T-cell (primary cell): ENCODE measurements around the gene EFS. TPM values are rescaled to one million over a fixed set of nuclear protein-coding genes. Genes with fewer than 3 reads are reported as not detected.
A peak's percentile ranks its signal among the peaks of the same experiment; 100 is the strongest.

ENCODE experiments used
- ATAC-seq, 4 experiments: fragments of 200-7000 bp in 3 of 4; fragments of 150-1000 bp in 1 of 4; cut with Tn5 transposase; replicated peaks in 1 of 4; 1 replicate in 3 of 4; 2 replicates in 1 of 4; pipeline ENCODE4 v1.10.0; 2021; ENCODE audit warnings: moderate library complexity in 3 of 4, mild to moderate bottlenecking in 2 of 4, moderate number of reproducible peaks in 1 of 4
- CTCF ChIA-PET, 2 donors: fragments of 300-600 bp; sonication (Branson Sonifier 250); formaldehyde crosslinking; loops; one replicate each; lab custom pipeline; 2022; ENCODE audit warnings: antibody characterized with exemption in 2 of 2; lab: Charles Lee
- POLR2A ChIA-PET, 2 donors: fragments of 300-600 bp; sonication (Branson Sonifier 250); formaldehyde crosslinking; loops; one replicate each; lab custom pipeline; 2022; ENCODE audit warnings: antibody characterized with exemption in 2 of 2; lab: Charles Lee
- DNase-seq, 35 experiments: peaks; one replicate each; pipeline versions ENCODE4 v3.0.0 to v3.0.0-alpha.2; 2013 to 2023
- H3K27ac ChIP-seq: one replicate; pipeline ENCODE4 v1.5.1; 2013; ENCODE audit warnings: low read length
- H3K27me3 ChIP-seq, 2 experiments: replicated peaks in 1 of 2; 1 replicate in 1 of 2; 2 replicates in 1 of 2; pipeline versions ENCODE4 v1.6.1 to v1.7.0; 2013; ENCODE audit warnings: low read length in 1 of 2, mixed read lengths in 1 of 2; ENCODE audit not compliant: control insufficient read depth in 2 of 2, insufficient read depth in 2 of 2; ENCODE audit errors: extremely low read depth in 1 of 2
- H3K36me3 ChIP-seq, 2 donors: 1 replicate in 1 of 2; 2 replicates in 1 of 2; pipeline versions ENCODE4 v1.6.1 to v1.7.0; 2013; ENCODE audit warnings: low read length in 1 of 2; ENCODE audit not compliant: control insufficient read depth in 2 of 2, insufficient read depth in 1 of 2; ENCODE audit errors: extremely low read depth in 1 of 2
- H3K4me1 ChIP-seq, 2 experiments: 1 replicate in 1 of 2; 2 replicates in 1 of 2; pipeline versions ENCODE4 v1.6.1 to v1.7.0; 2013; ENCODE audit warnings: low read length in 2 of 2, mixed read lengths in 1 of 2; ENCODE audit not compliant: insufficient read depth in 2 of 2, control insufficient read depth in 1 of 2; ENCODE audit errors: extremely low read depth in 1 of 2
- H3K4me3 ChIP-seq, 2 donors: 1 replicate in 1 of 2; 2 replicates in 1 of 2; pipeline versions ENCODE4 v1.5.1 to v1.7.0; 2013; ENCODE audit warnings: mild to moderate bottlenecking in 2 of 2, low read length in 1 of 2, moderate library complexity in 1 of 2; ENCODE audit not compliant: control insufficient read depth in 1 of 2; ENCODE audit errors: extremely low read depth in 1 of 2
- H3K9me3 ChIP-seq: 2 replicates; pipeline ENCODE4 v1.7.0; 2013
- H3K27ac Mint-ChIP-seq, 2 donors: one replicate each; pipeline ENCODE4 v1.8.0; 2020 to 2021; ENCODE audit warnings: mild to moderate bottlenecking in 2 of 2, mixed read lengths in 2 of 2
- H3K27me3 Mint-ChIP-seq, 2 donors: one replicate each; pipeline ENCODE4 v1.8.0; 2021 to 2022; ENCODE audit warnings: mixed read lengths in 2 of 2
- H3K36me3 Mint-ChIP-seq: one replicate; pipeline ENCODE4 v1.8.0; 2021; ENCODE audit warnings: mixed read lengths
- H3K4me1 Mint-ChIP-seq, 3 donors: one replicate each; pipeline ENCODE4 v1.8.0; 2020 to 2022; ENCODE audit warnings: mixed read lengths in 3 of 3, mild to moderate bottlenecking in 1 of 3
- H3K4me3 Mint-ChIP-seq, 3 donors: one replicate each; pipeline ENCODE4 v1.8.0; 2020 to 2022; ENCODE audit warnings: mild to moderate bottlenecking in 3 of 3, mixed read lengths in 3 of 3, moderate library complexity in 3 of 3
- H3K9me3 Mint-ChIP-seq, 3 donors: one replicate each; pipeline ENCODE4 v1.8.0; 2020 to 2022; ENCODE audit warnings: mixed read lengths in 3 of 3
- WGBS: methylation state at CpG from one replicate; pipeline ENCODE4 v1.1.5; 2013; ENCODE audit warnings: missing lambda C conversion rate; ENCODE audit not compliant: insufficient coverage; 5-methylcytosine and 5-hydroxymethylcytosine counted together
- total RNA-seq, 35 experiments: library from RNA in 6 of 35; stranded (reverse) in 6 of 35; fragments of 120-200 nt in 1 of 35; gene quantifications; one replicate each; pipeline versions ENCODE4 v1.2.1 to v1.2.4 and lab custom pipeline; 2013 to 2026

Gene EFS
- total RNA-seq, 5 donors from 2014 or later (not counting 1 experiment from before 2014, with no cell fraction given): 0.15 TPM; not detected in 4

DNA sequence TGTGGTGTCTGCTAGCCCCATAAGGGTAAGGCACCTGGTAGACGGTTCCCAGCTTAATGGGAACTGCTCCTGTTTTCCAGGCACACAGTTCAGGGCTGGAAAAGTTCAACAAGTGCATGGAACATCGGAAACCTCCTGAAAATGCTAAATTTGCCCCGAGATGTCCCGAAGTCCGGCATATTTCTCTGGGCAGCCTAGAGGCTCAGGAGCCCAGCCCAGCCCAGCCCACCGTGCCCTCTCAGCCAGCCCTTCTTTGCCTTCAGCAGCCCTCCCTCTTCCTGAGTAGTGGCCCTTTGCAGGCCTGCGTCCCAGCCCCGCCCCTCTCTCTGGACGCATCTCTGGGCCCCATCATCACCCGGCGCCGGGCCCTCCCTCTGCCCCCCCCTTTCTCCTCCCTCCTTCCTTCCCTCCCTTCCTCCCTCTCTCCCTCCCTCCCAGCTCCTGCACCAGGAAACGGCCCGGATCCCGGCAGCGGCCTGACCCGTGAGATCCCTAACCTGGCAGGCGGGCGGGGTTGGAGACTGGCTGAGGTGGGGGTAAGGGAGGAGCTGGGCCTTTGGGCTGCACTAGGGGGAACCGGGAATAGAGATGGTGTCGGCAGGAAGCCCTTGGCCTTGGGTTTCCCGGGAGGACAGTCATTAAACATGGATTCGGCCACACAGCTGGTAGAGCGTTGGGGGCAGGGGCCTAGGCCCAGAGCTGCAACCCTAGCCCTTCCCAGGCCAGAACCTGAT lies 58.4 kb downstream of the EFS start, which contains the start of gene BCL2L2:
Gene BCL2L2, plus strand, starts transcription at position 422 of the 734 bp plus-strand sequence. CDS start 935 bp downstream, outside the sequence.
- peaks cover 24 to 40% of the 10 kb centered on the region in 2 donors for H3K27me3 Mint-ChIP-seq

More for the DNA sequence above, 58.4 kb downstream of the EFS start, which contains the start of gene BCL2L2:
- Mint-ChIP-seq H3K36me3 (no peaks in the 10 kb centered on the region), H3K9me3 (no peaks in the 10 kb centered on the region), H3K4me1 (peaks cover 3 to 10% (median 5%) of the 10 kb centered on the region in 3 donors), H3K4me3 (peak within 1 kb of the TSS in 1 of 3 donors; percentile 41), H3K27ac (peak within 1 kb of the TSS in 1 of 2 donors; percentile 63)
- Histone ChIP-seq H3K9me3 (no peaks in the 10 kb centered on the region), H3K27ac (no peak within 1 kb of the TSS), H3K27me3 (peaks cover 0 to 51% of the 10 kb centered on the region in 2 experiments), H3K4me1 (peaks cover 0 to 14% of the 10 kb centered on the region in 2 experiments), H3K36me3 (no peaks in the 10 kb centered on the region), H3K4me3 (no peak within 1 kb of the TSS)
- ChIA-PET CTCF (interaction anchor here in 1 of 2 donors (1.4 kb wide), 1 partner anchor 15 kb away, joined by 3 read pairs; the partner anchor contains the start of gene PABPN1), POLR2A (no interaction called here)
- DNase-seq (peak in 1 of 35 experiments; percentile 21), ATAC-seq (no peak)
- 30% methylated on average over 20 of the region's 24 CpGs for WGBS

Other genes starting within 250 kb of the EFS start
- under 1 TPM; 0.33 to 0.82 (median 0.53) TPM for gene CEBPE, start 245.9 kb downstream of the EFS start, total RNA-seq
- 1 to 10 TPM in 4 of 5 donors, under 1 TPM in 1; 0.33 to 8.1 (median 5.9) TPM for gene SLC7A8, start 181.5 kb downstream of the EFS start, total RNA-seq
- gene RNF212B, start 127.2 kb downstream of the EFS start, total RNA-seq: 1 to 10 TPM in 1 of 5 donors, not detected in 4; 1.1 TPM
- gene HOMEZ, start 79.0 kb downstream of the EFS start, total RNA-seq: 10 to 100 TPM in 3 of 5 donors, 1 to 10 TPM in 2; 6.2 to 17.5 (median 15.1) TPM
- gene PPP1R3E, start 62.3 kb downstream of the EFS start, total RNA-seq: 10 to 100 TPM; 40.8 to 72.6 (median 68.2) TPM
- 1 to 10 TPM; 1.9 to 4.6 (median 2.2) TPM for gene BCL2L2, start 58.3 kb downstream of the EFS start, total RNA-seq
- gene PABPN1, start 43.7 kb downstream of the EFS start, total RNA-seq: 100 to 1,000 TPM; 182 to 207 (median 186) TPM
- gene SLC22A17, start 12.3 kb downstream of the EFS start, total RNA-seq: 10 to 100 TPM; 12.0 to 19.0 (median 17.3) TPM
- not detected for gene IL25, start 7.6 kb upstream of the EFS start, total RNA-seq
- not detected for gene CMTM5, start 11.9 kb upstream of the EFS start, total RNA-seq
- gene MYH6, start 43.1 kb upstream of the EFS start, total RNA-seq: not detected
- not detected for gene MYH7, start 70.5 kb upstream of the EFS start, total RNA-seq
- 100 to 1,000 TPM in 2 of 5 donors, 10 to 100 TPM in 3; 56.5 to 121 (median 63.7) TPM for gene NGDN, start 104.5 kb upstream of the EFS start, total RNA-seq
- 1 to 10 TPM in 1 of 5 donors, under 1 TPM in 4; 0.15 to 1.3 (median 0.44) TPM for gene ZFHX2, start 186.6 kb upstream of the EFS start, total RNA-seq
- 10 to 100 TPM; 13.3 to 26.4 (median 20.5) TPM for gene THTPA, start 191.1 kb upstream of the EFS start, total RNA-seq
- 100 to 1,000 TPM; 321 to 526 (median 484) TPM for gene AP1G2, start 202.6 kb upstream of the EFS start, total RNA-seq
- under 1 TPM in 2 of 5 donors, not detected in 3; 0.10 to 0.13 TPM for gene JPH4, start 213.6 kb upstream of the EFS start, total RNA-seq